ENCODE data around the gene TNPO2. TPM values are rescaled to one million over a fixed set of nuclear protein-coding genes. Genes with fewer than 3 reads are reported as not detected.

The TNPO2 gene
- total RNA-seq, 1 donor from 2014 or later, result 138 TPM

GRCh38 chr19:12695997-12696365, 27.8 kb downstream of the TNPO2 start:
- H3K9me3 Mint-ChIP-seq, result no peaks in the 10 kb centered on the region
- no peak for TF ChIP-seq CTCF (conservative IDR thresholded peaks at IDR 0.05)
- no peak for DNase-seq (ENCODE audit: low read depth, low spot score)
- H3K36me3 Mint-ChIP-seq (ENCODE audit: low read depth), result no peaks in the 10 kb centered on the region
- peaks cover 12% of the 10 kb centered on the region for H3K4me1 Mint-ChIP-seq
- peak overlapping the region; percentile 96 for H3K4me3 Mint-ChIP-seq
- H3K27ac Mint-ChIP-seq (ENCODE audit: unreplicated experiment), result peak overlapping the region; percentile 89
- H3K27me3 Mint-ChIP-seq (ENCODE audit: low read depth), result peaks cover 6% of the 10 kb centered on the region

DNA sequence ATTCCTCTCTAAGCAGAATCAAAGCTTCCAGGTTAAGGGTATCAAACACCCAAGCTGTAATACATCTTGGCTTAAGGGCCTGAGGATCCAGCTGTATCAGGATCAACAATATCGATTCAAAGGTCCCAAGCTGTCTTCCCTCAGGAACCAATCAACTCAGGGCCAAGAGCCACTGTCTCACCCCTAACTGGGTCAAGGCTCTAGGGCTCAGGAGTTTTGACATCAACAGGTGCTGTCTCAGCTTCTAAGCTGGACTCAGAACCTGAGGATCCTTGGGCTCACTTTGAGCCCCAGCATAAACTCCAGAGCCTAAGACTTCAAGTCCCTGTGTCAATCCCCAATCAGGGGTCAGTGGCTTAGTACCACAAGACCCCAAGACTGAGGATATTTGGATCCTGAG, 28.2 kb downstream of the TNPO2 start:
- peaks cover 6% of the 10 kb centered on the region for H3K27me3 Mint-ChIP-seq (ENCODE audit: low read depth)
- no peak for DNase-seq (ENCODE audit: low read depth, low spot score)
- no peak for TF ChIP-seq CTCF (conservative IDR thresholded peaks at IDR 0.05)
- H3K27ac Mint-ChIP-seq (ENCODE audit: unreplicated experiment), result peak overlapping the region; percentile 89
- peaks cover 12% of the 10 kb centered on the region for H3K4me1 Mint-ChIP-seq
- H3K36me3 Mint-ChIP-seq (ENCODE audit: low read depth), result no peaks in the 10 kb centered on the region
- H3K4me3 Mint-ChIP-seq, result peak overlapping the region; percentile 96
- no peaks in the 10 kb centered on the region for H3K9me3 Mint-ChIP-seq

- no peaks in the 10 kb centered on the region for H3K9me3 Mint-ChIP-seq
- H3K27ac Mint-ChIP-seq (ENCODE audit: unreplicated experiment), result no peak overlapping the region
- peak overlapping the region; percentile 73 for H3K4me3 Mint-ChIP-seq
- peaks cover 6% of the 10 kb centered on the region for H3K27me3 Mint-ChIP-seq (ENCODE audit: low read depth)
- no peak for DNase-seq (ENCODE audit: low read depth, low spot score)
- no peaks in the 10 kb centered on the region for H3K36me3 Mint-ChIP-seq (ENCODE audit: low read depth)
- H3K4me1 Mint-ChIP-seq, result peaks cover 12% of the 10 kb centered on the region
- no peak for TF ChIP-seq CTCF (conservative IDR thresholded peaks at IDR 0.05)
Measured at GRCh38 chr19:12695096-12695495, 28.6 kb downstream of the TNPO2 start.

- peaks cover 12% of the 10 kb centered on the region for H3K4me1 Mint-ChIP-seq
- peaks cover 6% of the 10 kb centered on the region for H3K27me3 Mint-ChIP-seq (ENCODE audit: low read depth)
- H3K27ac Mint-ChIP-seq (ENCODE audit: unreplicated experiment), result no peak overlapping the region
- DNase-seq (ENCODE audit: low read depth, low spot score), result no peak
- H3K9me3 Mint-ChIP-seq, result no peaks in the 10 kb centered on the region
- H3K36me3 Mint-ChIP-seq (ENCODE audit: low read depth), result no peaks in the 10 kb centered on the region
- no peak for TF ChIP-seq CTCF (conservative IDR thresholded peaks at IDR 0.05)
- H3K4me3 Mint-ChIP-seq, result peak overlapping the region; percentile 73
Measured at GRCh38 chr19:12694641-12695040, 29.1 kb downstream of the TNPO2 start.

DNA sequence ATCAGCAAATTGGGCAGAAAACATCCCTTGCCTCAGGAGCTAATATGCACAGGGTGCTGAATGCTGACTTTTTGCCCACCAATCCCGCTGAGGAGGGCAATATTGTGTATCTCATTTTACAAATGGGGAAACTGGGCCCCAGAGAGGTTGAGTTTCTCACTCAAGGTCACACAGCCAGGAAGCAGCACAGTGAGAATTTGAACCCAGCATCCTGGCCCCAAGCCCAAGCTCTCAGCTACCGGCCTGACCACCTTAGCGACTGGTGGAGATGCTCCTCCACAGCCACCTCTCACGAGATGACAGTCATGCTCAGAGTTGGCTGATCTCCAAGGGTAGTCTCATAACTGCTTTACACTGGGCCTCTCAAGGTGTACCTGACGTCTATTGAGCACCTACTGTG, 30.8 kb downstream of the TNPO2 start:
- H3K9me3 Mint-ChIP-seq, result no peaks in the 10 kb centered on the region
- H3K27me3 Mint-ChIP-seq (ENCODE audit: low read depth), result peaks cover 6% of the 10 kb centered on the region
- H3K27ac Mint-ChIP-seq (ENCODE audit: unreplicated experiment), result no peak overlapping the region
- no peak for TF ChIP-seq CTCF (conservative IDR thresholded peaks at IDR 0.05)
- DNase-seq (ENCODE audit: low read depth, low spot score), result no peak
- H3K4me1 Mint-ChIP-seq, result peaks cover 8% of the 10 kb centered on the region
- peak overlapping the region; percentile 12 for H3K4me3 Mint-ChIP-seq
- no peaks in the 10 kb centered on the region for H3K36me3 Mint-ChIP-seq (ENCODE audit: low read depth)
